Measurements from ENCODE around the gene HSPA1B. TPM values are rescaled to one million over a fixed set of nuclear protein-coding genes. Genes with fewer than 3 reads are reported as not detected.
A peak's percentile ranks its signal among the peaks of the same experiment; 100 is the strongest.
"Not testable (repeated sequence)": the region's sequence is repeated elsewhere in the genome, so short reads cannot be mapped to it uniquely, and the experiment has no call there.

The HSPA1B gene
- total RNA-seq, 1 experiment from 2014 or later = 131 TPM

- ChIA-PET CTCF (interaction anchor here (0.6 to 1.0 kb wide), 5 partner anchors 15 to 56 kb away, joined by 3 to 5 read pairs (median 4); partner anchors contain the start of genes CLIC1, HSPA1B and LSM2), POLR2A (ENCODE audit: low non-redundant PET) (interaction anchor here (1.0 kb wide), 1 partner anchor 24 kb away, joined by 3 read pairs; the partner anchor contains the start of genes HSPA1A and HSPA1L)
- Histone ChIP-seq H3K27me3 (replicated peaks; ENCODE audit: insufficient read depth, low read depth, low read length, poor library complexity) (no peaks in the 10 kb centered on the region), H3K27ac (ENCODE audit: low read depth, low read length, poor library complexity, severe bottlenecking) (no peak overlapping the region), H3K4me3 (ENCODE audit: low read depth, low read length, poor library complexity, severe bottlenecking) (no peak overlapping the region), H3K36me3 (ENCODE audit: insufficient read depth, low read length, poor library complexity, severe bottlenecking) (peaks cover 50% of the 10 kb centered on the region), H3K9me3 (ENCODE audit: low read depth, low read length, poor library complexity, severe bottlenecking) (no peaks in the 10 kb centered on the region), H3K4me1 (ENCODE audit: insufficient read depth, low read length, poor library complexity, severe bottlenecking) (peaks cover 11% of the 10 kb centered on the region)
- no TSS peak for BruUV-seq (replicated peaks)
- TF ChIP-seq CTCF (conservative IDR thresholded peaks at IDR 0.05; ENCODE audit: low read depth, low read length) (peak; percentile 77), EZH2 (IDR thresholded peaks at IDR 0.05; ENCODE audit: borderline replicate concordance, low read depth, low read length, poor library complexity, severe bottlenecking) (no peak)
- intact Hi-C loops (cut with micrococcal nuclease; ENCODE audit: unreplicated experiment) = loop anchor here (5.0 kb wide), 2 partner anchors 41 to 54 kb away; partner anchors contain the start of gene CLIC1
- DNase-seq (ENCODE audit: low spot score) = peak; percentile 80
Observed at GRCh38 chr6:31791324-31792089, 36.0 kb upstream of the HSPA1B start.

DNA sequence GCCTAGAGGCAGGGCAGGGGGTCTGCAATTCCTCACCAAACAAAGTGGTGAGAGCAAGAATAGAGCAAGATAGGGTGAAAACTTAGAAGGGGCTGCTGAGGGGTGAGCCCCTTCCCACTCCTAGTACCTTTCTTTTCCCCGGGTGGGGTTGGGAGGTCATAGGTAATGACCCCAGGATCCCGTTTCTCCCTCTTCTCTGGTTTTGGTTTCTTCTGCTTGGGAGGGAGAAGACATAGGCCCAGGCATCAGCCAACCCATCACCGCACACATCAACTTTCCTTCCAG is 35.5 kb upstream of the HSPA1B start:
- DNase-seq (ENCODE audit: low spot score) = no peak
- H3K4me1 ChIP-seq (ENCODE audit: insufficient read depth, low read length, poor library complexity, severe bottlenecking) = peaks cover 11% of the 10 kb centered on the region
- intact Hi-C loops (cut with micrococcal nuclease; ENCODE audit: unreplicated experiment) = loop anchor here (5.0 kb wide), 2 partner anchors 40 to 55 kb away; partner anchors contain the start of gene CLIC1
- POLR2A ChIA-PET (ENCODE audit: low non-redundant PET) = interaction anchor here (1.0 kb wide), 1 partner anchor 23 kb away, joined by 3 read pairs; the partner anchor contains the start of genes HSPA1A and HSPA1L
- TF ChIP-seq CTCF (conservative IDR thresholded peaks at IDR 0.05; ENCODE audit: low read depth, low read length) (no peak), EZH2 (IDR thresholded peaks at IDR 0.05; ENCODE audit: borderline replicate concordance, low read depth, low read length, poor library complexity, severe bottlenecking) (no peak)
- H3K9me3 ChIP-seq (ENCODE audit: low read depth, low read length, poor library complexity, severe bottlenecking) = no peaks in the 10 kb centered on the region
- no peak overlapping the region for H3K27ac ChIP-seq (ENCODE audit: low read depth, low read length, poor library complexity, severe bottlenecking)
- H3K4me3 ChIP-seq (ENCODE audit: low read depth, low read length, poor library complexity, severe bottlenecking) = no peak overlapping the region
- CTCF ChIA-PET = no interaction called here
- no peaks in the 10 kb centered on the region for H3K27me3 ChIP-seq (replicated peaks; ENCODE audit: insufficient read depth, low read depth, low read length, poor library complexity)
- no TSS peak for BruUV-seq (replicated peaks)
- H3K36me3 ChIP-seq (ENCODE audit: insufficient read depth, low read length, poor library complexity, severe bottlenecking) = peaks cover 52% of the 10 kb centered on the region

DNA sequence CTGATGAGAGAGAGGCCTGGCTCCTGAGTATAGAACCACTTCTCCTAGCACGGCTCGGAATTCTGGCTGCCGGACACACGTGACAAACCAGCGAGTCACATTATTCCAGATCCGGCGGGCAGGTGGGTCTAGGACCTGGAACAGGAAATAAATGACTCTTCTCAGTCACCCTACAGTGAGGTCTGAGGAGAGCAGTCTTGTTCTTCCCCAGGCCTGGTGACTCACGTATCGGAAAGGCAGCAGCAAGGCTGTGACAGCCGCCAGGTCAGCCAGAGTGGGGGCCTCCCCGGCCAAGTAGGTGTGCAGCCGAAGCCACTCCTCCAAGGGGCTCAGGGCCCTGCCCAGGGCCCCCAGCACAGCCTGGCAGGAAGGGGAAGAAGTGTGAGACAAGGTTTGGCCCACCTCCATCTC is 34.8 kb upstream of the HSPA1B start:
- no TSS peak for BruUV-seq (replicated peaks)
- H3K9me3 ChIP-seq (ENCODE audit: low read depth, low read length, poor library complexity, severe bottlenecking) = no peaks in the 10 kb centered on the region
- H3K27me3 ChIP-seq (replicated peaks; ENCODE audit: insufficient read depth, low read depth, low read length, poor library complexity) = no peaks in the 10 kb centered on the region
- no peak overlapping the region for H3K4me3 ChIP-seq (ENCODE audit: low read depth, low read length, poor library complexity, severe bottlenecking)
- TF ChIP-seq CTCF (conservative IDR thresholded peaks at IDR 0.05; ENCODE audit: low read depth, low read length) = no peak
- TF ChIP-seq EZH2 (IDR thresholded peaks at IDR 0.05; ENCODE audit: borderline replicate concordance, low read depth, low read length, poor library complexity, severe bottlenecking) = no peak
- ChIA-PET POLR2A (ENCODE audit: low non-redundant PET) (no interaction called here), CTCF (no interaction called here)
- intact Hi-C loops (cut with micrococcal nuclease; ENCODE audit: unreplicated experiment) = loop anchor here (5.0 kb wide), 2 partner anchors 40 to 55 kb away; partner anchors contain the start of gene CLIC1
- DNase-seq (ENCODE audit: low spot score) = no peak
- H3K27ac ChIP-seq (ENCODE audit: low read depth, low read length, poor library complexity, severe bottlenecking) = peak overlapping the region; percentile 35
- H3K4me1 ChIP-seq (ENCODE audit: insufficient read depth, low read length, poor library complexity, severe bottlenecking) = peaks cover 11% of the 10 kb centered on the region
- peaks cover 59% of the 10 kb centered on the region for H3K36me3 ChIP-seq (ENCODE audit: insufficient read depth, low read length, poor library complexity, severe bottlenecking)

- POLR2A ChIA-PET (ENCODE audit: low non-redundant PET); BruUV-seq (replicated peaks); DNase-seq (ENCODE audit: low spot score); H3K27me3 ChIP-seq (replicated peaks; ENCODE audit: insufficient read depth, low read depth, low read length, poor library complexity); H3K9me3 ChIP-seq (ENCODE audit: low read depth, low read length, poor library complexity, severe bottlenecking): not testable (repeated sequence)
- intact Hi-C loops (cut with micrococcal nuclease; ENCODE audit: unreplicated experiment) = loop anchor here (5.0 kb wide), 2 partner anchors 38 to 57 kb away; partner anchors contain the start of gene CLIC1
- Histone ChIP-seq H3K27ac (ENCODE audit: low read depth, low read length, poor library complexity, severe bottlenecking) (peak overlapping the region; percentile 99), H3K4me3 (ENCODE audit: low read depth, low read length, poor library complexity, severe bottlenecking) (peak overlapping the region; percentile 84), H3K4me1 (ENCODE audit: insufficient read depth, low read length, poor library complexity, severe bottlenecking) (peaks cover 11% of the 10 kb centered on the region), H3K36me3 (ENCODE audit: insufficient read depth, low read length, poor library complexity, severe bottlenecking) (peaks cover 60% of the 10 kb centered on the region)
- CTCF ChIA-PET = interaction anchor here (0.6 kb wide), 1 partner anchor 133 kb away, joined by 4 read pairs; no protein-coding TSS in a partner anchor
Observed at GRCh38 chr6:31793927-31794245, 33.7 kb upstream of the HSPA1B start.

Data from A673 (cell line).